BJ (cell line): ENCODE measurements around the gene RPSA. TPM values are rescaled to one million over a fixed set of nuclear protein-coding genes. Genes with fewer than 3 reads are reported as not detected.

ENCODE experiments used
- CTCF ChIA-PET: fragments of 350-600 bp; formaldehyde crosslinking; extraction: SDS; loops from one replicate; lab custom pipeline; 2021; ENCODE audit warnings: antibody characterized with exemption, inconsistent platforms; lab: Yijun Ruan, JAX
- POLR2A ChIA-PET: fragments of 300-600 bp; sonication (Branson Sonifier 250); formaldehyde crosslinking; extraction: SDS; loops from one replicate; lab custom pipeline; 2021; ENCODE audit warnings: antibody characterized with exemption; lab: Charles Lee
- DNase-seq: peaks from one replicate; pipeline ENCODE4 v3.0.0-alpha.2; 2011; ENCODE audit warnings: low read depth
- H3K27me3 ChIP-seq: 2 replicates; pipeline ENCODE4 v1.6.0; 2011; ENCODE audit warnings: low read length; ENCODE audit not compliant: control insufficient read depth, insufficient read depth
- H3K36me3 ChIP-seq: 2 replicates; pipeline ENCODE4 v1.5.1; 2011; ENCODE audit warnings: low read length; ENCODE audit not compliant: control insufficient read depth, insufficient read depth
- H3K4me3 ChIP-seq: 2 replicates; pipeline ENCODE4 v1.5.1; 2011; ENCODE audit warnings: low read depth, mild to moderate bottlenecking, control low read depth, low read length
- polyA plus RNA-seq: library from polyadenylated mRNA; depleted of rRNA; stranded (reverse); fragments of >200 nt; gene quantifications from 2 replicates; pipeline ENCODE4 v1.2.3, GENCODE V29; 2011
- TF ChIP-seq, protein P1 (sequence below): IDR thresholded peaks from 2 replicates; pipeline ENCODE4 v1.5.1; 2011; ENCODE audit warnings: low read depth, mild to moderate bottlenecking, control low read depth, inconsistent platforms, low read length, moderate library complexity; ENCODE audit not compliant: insufficient read depth

The RPSA gene
- polyA plus RNA-seq, 1 experiment: 4,053 TPM

DNA sequence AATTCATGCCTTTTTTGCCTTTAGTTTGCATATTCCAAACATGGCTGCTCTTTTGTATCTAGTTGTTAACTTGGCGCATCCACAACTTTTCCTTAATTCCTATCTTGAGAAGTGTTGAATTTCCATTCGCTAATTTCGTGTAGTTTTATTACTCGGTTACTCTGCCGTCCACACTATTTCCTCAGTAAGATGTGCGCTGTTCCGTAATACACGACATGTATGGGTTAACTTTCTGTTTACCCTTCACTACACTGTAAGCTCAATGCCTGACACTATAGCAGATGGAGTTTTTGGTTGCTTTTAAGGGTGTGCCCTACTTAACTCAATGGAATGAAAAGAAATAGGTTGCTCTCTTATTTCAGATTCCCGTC, 724 bp downstream of the RPSA start:
- no peaks in the 10 kb centered on the region for H3K27me3 ChIP-seq
- no peak for DNase-seq
- CTCF ChIA-PET: interaction anchor here (1.0 to 2.8 kb wide), 3 partner anchors 10 to 282 kb away, joined by 3 to 12 read pairs (median 5); no protein-coding TSS in a partner anchor
- TF ChIP-seq, protein P1, sequence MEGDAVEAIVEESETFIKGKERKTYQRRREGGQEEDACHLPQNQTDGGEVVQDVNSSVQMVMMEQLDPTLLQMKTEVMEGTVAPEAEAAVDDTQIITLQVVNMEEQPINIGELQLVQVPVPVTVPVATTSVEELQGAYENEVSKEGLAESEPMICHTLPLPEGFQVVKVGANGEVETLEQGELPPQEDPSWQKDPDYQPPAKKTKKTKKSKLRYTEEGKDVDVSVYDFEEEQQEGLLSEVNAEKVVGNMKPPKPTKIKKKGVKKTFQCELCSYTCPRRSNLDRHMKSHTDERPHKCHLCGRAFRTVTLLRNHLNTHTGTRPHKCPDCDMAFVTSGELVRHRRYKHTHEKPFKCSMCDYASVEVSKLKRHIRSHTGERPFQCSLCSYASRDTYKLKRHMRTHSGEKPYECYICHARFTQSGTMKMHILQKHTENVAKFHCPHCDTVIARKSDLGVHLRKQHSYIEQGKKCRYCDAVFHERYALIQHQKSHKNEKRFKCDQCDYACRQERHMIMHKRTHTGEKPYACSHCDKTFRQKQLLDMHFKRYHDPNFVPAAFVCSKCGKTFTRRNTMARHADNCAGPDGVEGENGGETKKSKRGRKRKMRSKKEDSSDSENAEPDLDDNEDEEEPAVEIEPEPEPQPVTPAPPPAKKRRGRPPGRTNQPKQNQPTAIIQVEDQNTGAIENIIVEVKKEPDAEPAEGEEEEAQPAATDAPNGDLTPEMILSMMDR: no peak
- H3K4me3 ChIP-seq: peak overlapping the region; percentile 77
- POLR2A ChIA-PET: interaction anchor here (0.8 kb wide), 1 partner anchor 135 kb away, joined by 4 read pairs; no protein-coding TSS in a partner anchor
- peaks cover 12% of the 10 kb centered on the region for H3K36me3 ChIP-seq

DNA sequence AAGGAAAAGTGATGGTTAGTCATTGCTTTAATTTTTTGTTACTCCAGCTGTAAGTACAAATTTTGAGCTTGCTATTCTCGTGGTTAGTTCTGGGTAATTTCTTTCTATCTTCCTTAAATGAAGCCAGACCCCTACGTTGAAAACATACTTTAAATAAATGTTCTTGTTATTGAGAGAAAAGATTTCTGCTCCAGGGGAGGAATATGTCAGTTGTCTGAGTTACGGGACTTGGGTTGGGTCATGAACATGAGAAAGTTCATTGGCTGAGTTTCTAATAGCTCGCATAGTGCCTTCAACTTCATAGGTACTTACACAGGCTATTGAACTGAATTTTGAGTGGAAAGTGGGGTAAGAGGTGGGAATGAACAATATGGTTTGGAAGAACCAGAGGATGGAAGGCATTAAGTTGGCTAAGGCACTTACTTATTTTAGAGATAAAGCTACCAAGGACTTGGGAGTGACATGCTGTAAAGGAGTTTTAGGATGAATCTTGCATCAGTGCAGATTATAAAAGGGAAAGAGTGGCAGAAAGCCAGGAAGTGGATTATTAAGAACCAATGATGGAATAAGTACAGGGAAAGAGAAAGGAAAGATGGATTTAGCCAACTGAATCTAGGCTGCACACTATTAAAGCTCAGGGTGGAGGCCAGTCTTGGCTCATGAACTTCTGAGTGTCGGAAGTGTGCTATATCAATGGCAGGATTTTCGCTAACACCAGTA, 1.4 kb downstream of the RPSA start:
- POLR2A ChIA-PET: interaction anchor here (0.8 kb wide), 1 partner anchor 230 kb away, joined by 3 read pairs; no protein-coding TSS in a partner anchor
- CTCF ChIA-PET: interaction anchor here (1.0 to 2.8 kb wide), 4 partner anchors 9 to 283 kb away, joined by 3 to 12 read pairs (median 6); no protein-coding TSS in a partner anchor
- Histone ChIP-seq H3K36me3 (peaks cover 16% of the 10 kb centered on the region), H3K4me3 (peak overlapping the region; percentile 77), H3K27me3 (no peaks in the 10 kb centered on the region)
- DNase-seq: no peak
- TF ChIP-seq, protein P1: no peak

DNA sequence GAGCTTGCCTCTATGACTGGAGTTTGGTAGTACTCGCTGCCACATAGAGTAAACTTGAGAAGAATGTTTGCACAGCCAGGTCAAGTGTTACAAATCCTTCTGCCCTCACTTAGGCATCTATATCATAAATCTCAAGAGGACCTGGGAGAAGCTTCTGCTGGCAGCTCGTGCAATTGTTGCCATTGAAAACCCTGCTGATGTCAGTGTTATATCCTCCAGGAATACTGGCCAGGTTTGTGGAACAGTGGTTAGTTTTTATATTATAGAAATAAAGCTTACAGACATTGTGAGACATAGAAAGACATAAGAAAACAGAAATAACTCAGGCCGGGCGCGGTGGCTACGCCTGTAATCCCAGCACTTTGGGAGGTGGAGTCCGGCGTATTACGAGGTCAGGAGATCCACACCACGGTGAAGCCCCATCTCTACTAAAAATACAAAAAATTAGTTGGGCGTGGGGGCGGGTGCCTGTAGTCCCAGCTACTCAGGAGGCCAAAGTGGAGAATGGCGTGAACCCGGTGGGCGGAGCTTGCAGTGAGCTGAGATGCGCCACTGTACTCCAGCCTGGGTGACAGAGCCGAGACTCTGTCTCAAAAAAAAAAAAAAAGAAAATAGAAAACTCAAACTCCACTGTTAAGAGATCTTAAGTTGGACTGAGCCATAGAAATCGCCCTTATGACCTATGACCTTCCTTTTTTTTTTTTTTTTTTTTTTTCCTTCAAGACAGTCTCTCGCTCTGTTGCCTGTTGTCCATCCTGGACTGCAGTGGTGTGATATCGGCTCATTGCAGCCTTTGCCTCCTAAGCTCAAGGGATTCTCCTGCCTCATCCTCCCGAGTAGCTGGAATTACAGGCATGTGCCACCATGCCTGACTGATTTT, 2.2 kb downstream of the RPSA start:
- H3K27me3 ChIP-seq: no peaks in the 10 kb centered on the region
- TF ChIP-seq, protein P1: no peak
- POLR2A ChIA-PET: interaction anchor here (0.6 to 0.8 kb wide), 2 partner anchors 21 to 231 kb away, joined by 3 read pairs; no protein-coding TSS in a partner anchor
- CTCF ChIA-PET: interaction anchor here (2.5 to 2.8 kb wide), 2 partner anchors 8 to 38 kb away, joined by 8 to 12 read pairs; no protein-coding TSS in a partner anchor
- H3K4me3 ChIP-seq: no peak overlapping the region
- H3K36me3 ChIP-seq: peaks cover 20% of the 10 kb centered on the region
- no peak for DNase-seq

DNA sequence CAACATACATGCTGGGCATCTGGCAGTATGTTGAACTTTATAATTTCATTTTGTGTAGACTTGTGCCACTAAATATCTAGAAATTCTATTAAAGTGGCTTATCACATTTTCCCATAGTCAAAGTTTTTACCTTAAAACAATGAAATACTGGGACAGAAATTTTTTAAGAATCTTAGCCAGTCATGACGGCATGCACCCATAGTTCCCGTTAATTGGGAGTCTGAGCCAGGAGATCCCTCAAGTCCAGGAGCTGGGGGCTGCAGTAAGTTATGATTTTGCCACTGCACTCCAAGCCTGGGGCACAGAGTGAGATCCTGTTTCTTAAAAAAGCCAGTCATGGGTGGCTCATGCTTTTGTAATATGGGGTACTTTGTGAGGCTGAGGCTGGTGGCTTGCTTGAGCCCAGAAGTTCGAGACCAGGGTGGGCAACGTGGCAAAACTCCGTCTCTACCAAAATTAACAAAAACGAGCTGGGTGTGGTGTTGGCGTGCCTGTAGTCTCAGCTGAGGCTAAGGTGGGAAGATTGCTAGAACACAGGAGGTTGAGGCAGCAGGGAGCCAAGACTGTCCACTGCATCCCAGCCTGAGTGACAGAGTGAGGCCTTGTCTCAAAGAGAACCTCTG, 3.1 kb downstream of the RPSA start:
- POLR2A ChIA-PET: interaction anchor here (0.6 to 0.7 kb wide), 2 partner anchors 21 to 32 kb away, joined by 3 to 4 read pairs; no protein-coding TSS in a partner anchor
- CTCF ChIA-PET: interaction anchor here (0.6 to 2.5 kb wide), 2 partner anchors 37 to 123 kb away, joined by 3 to 8 read pairs; no protein-coding TSS in a partner anchor

More for the DNA sequence above, 3.1 kb downstream of the RPSA start:
- no peak for DNase-seq
- Histone ChIP-seq H3K36me3 (peaks cover 23% of the 10 kb centered on the region), H3K4me3 (no peak overlapping the region), H3K27me3 (no peaks in the 10 kb centered on the region)
- TF ChIP-seq, protein P1: no peak
